Natural killer cell treated with Interleukin-12 subunit alpha and Interleukin-12 subunit beta and Interleukin-15 and Interleukin-18, amount 100 ng/mL, for 72 hours (primary cell): ENCODE results near the gene B3GALT6. TPM values are rescaled to one million over a fixed set of nuclear protein-coding genes. Genes with fewer than 3 reads are reported as not detected.

Source experiments
- ATAC-seq, 2 donors: fragments of 150-1000 bp; cut with Tn5 transposase in 1 of 2; sonication (Bioruptor Pico), chemical (Tn5 transposase) in 1 of 2; 2 replicates each; pipeline ENCODE4 v1.10.0; 2021
- DNase-seq: peaks from one replicate; pipeline ENCODE4 v3.0.0; 2022; ENCODE audit warnings: low spot score
- H3K27ac Mint-ChIP-seq, 2 donors: 1 replicate in 1 of 2; 2 replicates in 1 of 2; pipeline ENCODE4 v1.8.0; 2022; ENCODE audit warnings: mixed read lengths in 2 of 2, mild to moderate bottlenecking in 1 of 2, moderate library complexity in 1 of 2
- H3K27me3 Mint-ChIP-seq, 2 donors: 1 replicate in 1 of 2; 2 replicates in 1 of 2; pipeline ENCODE4 v1.8.0; 2022; ENCODE audit warnings: mixed read lengths in 2 of 2
- H3K36me3 Mint-ChIP-seq: one replicate; pipeline ENCODE4 v1.8.0; 2022; ENCODE audit warnings: mixed read lengths
- H3K4me1 Mint-ChIP-seq, 2 donors: 1 replicate in 1 of 2; 2 replicates in 1 of 2; pipeline ENCODE4 v1.8.0; 2022; ENCODE audit warnings: low read depth in 2 of 2, mixed read lengths in 2 of 2, mild to moderate bottlenecking in 1 of 2
- H3K4me3 Mint-ChIP-seq: one replicate; pipeline ENCODE4 v1.8.0; 2022; ENCODE audit warnings: mixed read lengths
- H3K9me3 Mint-ChIP-seq: 2 replicates; pipeline ENCODE4 v1.8.0; 2022; ENCODE audit warnings: mixed read lengths
- total RNA-seq, 2 donors: library from RNA; stranded (reverse); gene quantifications; one replicate each; pipeline ENCODE4 v1.2.3, GENCODE V29; 2022

B3GALT6 gene
- total RNA-seq, 2 donors from 2014 or later, result 23.8 to 28.1 TPM

DNA sequence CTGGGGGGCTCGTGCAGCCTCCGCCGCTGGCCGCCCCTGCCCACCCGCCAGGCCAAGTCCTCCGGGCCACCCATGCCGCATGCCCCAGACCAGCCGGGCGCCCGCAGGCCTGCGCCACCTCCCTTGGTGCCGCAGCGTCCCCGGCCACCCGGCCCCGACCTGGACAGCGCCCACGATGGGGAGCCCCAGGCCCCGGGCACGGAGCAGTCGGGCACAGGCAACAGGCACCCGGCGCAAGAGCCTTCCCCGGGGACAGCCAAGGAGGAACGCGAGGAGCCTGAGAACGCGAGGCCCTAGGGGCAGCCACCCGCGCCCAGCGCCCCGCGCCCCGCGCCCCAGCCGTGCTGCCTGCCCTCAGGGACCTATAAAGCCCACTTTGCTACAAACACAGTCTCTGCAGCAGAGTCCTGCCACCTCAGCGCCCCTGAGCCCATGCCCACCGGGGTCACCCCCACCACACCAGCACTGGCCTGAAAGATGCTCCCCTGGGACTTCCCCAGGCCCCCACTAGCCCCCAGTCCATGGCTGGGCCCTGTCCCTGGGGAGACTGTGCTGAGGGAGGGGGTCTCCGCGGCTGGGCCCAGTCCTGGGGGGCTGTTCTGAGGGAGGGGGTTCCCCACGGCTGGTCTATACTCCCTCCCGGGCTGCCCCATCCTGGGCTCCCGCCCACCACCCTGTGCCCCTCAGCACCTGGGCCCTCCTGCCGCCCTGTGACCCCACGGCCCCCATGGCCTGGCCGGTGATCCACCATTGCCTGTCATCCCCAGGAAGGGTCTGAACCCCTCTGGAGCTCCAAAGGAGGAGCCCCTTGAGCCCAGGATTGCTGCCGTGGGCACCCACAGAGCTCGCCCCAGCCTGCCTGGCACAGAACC is 34.2 kb upstream of the B3GALT6 start:
- H3K4me1 Mint-ChIP-seq, result peaks cover 25 to 28% of the 10 kb centered on the region in 2 donors
- no peak for ATAC-seq
- peak overlapping the region in 1 of 2 donors; percentile 70 for H3K27ac Mint-ChIP-seq
- no peaks in the 10 kb centered on the region for H3K27me3 Mint-ChIP-seq
- peaks cover 7% of the 10 kb centered on the region for H3K9me3 Mint-ChIP-seq
- no peak overlapping the region for H3K4me3 Mint-ChIP-seq
- peak; percentile 58 for DNase-seq
- peaks cover 13% of the 10 kb centered on the region for H3K36me3 Mint-ChIP-seq

DNA sequence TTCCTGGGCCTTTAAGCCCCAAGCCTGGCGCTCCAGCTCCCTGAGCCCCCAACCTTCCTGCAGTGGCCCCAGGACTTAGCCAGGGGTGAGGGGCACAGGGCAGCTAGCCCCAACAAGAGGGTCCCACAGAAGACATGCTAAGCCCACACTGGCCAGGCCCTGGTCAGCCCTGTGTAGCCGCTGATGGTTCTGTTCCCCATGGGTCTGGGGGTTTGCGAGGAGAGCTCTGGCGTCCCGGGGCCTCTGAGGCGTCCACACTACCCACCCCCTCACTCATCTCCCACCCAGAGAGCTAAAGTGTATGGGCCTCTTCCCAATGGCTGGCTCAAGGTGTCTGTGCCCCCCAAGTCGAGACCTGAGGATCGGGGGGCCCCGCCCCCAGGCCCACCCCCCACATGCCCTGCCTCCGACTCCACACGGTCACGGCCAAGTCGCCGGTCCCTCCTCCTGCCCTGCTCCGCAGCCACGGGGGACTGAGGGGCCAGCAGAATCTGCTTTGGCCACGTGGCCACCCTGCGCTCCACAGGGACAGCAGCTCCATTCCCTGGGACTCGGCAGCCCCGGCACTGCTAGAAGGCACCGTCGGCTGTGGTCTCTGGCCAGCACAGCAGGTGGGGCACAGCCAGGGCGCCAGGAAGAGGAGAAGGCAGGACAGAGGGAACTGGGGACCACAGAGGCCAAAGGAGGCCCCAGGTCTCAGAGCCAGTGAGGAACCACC is 33.5 kb upstream of the B3GALT6 start:
- peaks cover 25 to 28% of the 10 kb centered on the region in 2 donors for H3K4me1 Mint-ChIP-seq
- peak overlapping the region in 1 of 2 donors; percentile 70 for H3K27ac Mint-ChIP-seq
- H3K4me3 Mint-ChIP-seq, result no peak overlapping the region
- H3K27me3 Mint-ChIP-seq, result no peaks in the 10 kb centered on the region
- H3K9me3 Mint-ChIP-seq, result peaks cover 7% of the 10 kb centered on the region
- DNase-seq, result peak; percentile 57
- H3K36me3 Mint-ChIP-seq, result peaks cover 13% of the 10 kb centered on the region
- no peak for ATAC-seq

DNA sequence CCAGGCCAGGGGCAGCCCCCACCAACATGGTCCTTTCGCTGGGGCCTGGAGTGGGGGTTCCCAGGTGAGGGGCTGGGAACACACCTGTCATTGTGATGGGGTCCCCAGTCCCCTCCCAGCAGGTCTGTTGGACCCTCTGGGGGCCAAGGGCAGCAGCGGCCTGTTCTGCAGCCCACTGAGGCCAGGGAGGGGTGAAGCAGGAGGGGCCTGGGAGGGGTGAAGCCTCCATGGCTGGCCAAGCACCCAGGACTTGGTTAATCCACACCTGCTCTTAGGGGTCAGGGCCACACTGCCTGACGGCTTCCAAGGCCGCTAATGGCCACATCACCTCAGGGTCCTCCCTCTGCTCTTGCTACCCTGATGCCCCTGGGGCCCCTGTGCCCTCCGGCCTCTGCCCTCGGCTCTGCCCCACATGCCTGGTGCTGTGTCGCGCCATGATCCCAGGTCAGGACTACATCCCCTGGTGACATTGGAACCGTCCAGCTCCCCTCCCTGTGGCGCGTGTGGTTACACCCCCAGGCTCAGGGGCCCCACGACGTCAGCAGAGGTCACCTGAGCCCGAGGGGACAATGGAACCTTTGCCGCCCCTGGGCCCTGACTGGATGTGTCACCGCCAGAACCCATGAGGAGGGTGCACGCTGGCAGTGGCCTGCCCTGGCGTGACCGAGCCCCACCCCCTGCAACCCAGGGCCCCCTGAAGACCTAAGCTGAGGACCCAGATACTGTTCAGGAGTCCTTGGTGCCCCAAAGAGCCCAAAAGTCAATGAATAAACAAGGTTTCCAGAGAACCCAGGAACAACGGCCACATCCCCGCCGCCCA is 32.7 kb upstream of the B3GALT6 start:
- Mint-ChIP-seq H3K9me3 (peaks cover 6% of the 10 kb centered on the region), H3K36me3 (peaks cover 11% of the 10 kb centered on the region), H3K27ac (peak overlapping the region; percentile 97 to 99), H3K4me1 (peaks cover 23 to 25% of the 10 kb centered on the region in 2 donors), H3K4me3 (no peak overlapping the region), H3K27me3 (no peaks in the 10 kb centered on the region)
- ATAC-seq (no peak), DNase-seq (peak; percentile 56)

DNA sequence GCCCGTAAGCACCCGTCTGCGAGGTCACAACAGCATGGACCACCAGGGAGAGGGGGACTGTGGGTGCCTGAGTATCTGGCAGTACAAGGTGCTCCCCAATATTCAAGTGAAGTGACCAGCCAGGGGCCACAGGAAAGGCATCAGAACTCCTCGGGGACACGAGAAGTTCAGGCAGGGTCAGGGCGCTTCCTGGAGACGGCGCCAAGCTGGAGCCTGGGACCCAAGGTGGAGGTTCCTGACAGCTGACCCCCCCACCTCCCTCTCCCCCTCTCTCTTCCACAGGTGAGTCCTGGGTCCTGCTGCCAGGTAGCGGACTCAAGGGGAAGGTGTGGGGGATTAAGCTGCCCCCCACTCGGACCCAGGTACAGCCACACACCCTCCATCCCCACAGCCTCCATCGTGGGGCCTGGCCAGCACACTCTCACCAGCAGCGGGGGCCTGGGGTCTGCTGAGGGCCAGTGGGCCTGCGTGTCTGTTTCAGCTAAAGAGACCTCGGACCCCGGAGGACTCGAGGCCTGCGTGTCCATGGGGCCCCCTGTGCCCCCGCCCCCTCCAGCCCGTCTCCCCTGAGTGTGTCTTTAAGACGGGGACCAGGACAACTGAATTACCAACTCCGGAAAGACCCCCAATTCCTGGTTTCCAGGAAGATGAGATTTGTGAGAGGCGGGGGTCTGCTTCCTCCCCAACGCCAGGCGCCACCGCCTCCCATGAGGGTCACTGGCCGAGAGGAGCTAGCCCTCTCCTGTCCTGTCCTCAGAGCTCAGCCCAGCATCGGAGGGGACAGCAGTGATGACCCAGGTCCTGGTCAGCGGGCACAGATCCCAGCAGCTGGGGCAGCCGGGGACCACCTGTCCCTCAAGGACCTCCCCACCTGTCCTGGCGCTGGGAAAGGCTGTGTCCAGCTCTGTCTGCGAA is 31.8 kb upstream of the B3GALT6 start:
- Mint-ChIP-seq H3K9me3 (no peaks in the 10 kb centered on the region), H3K4me1 (peaks cover 14 to 17% of the 10 kb centered on the region in 2 donors), H3K36me3 (peaks cover 2% of the 10 kb centered on the region), H3K27ac (peak overlapping the region; percentile 97 to 99), H3K4me3 (peak overlapping the region; percentile 73), H3K27me3 (no peaks in the 10 kb centered on the region)
- DNase-seq (peak; percentile 59), ATAC-seq (no peak)

DNA sequence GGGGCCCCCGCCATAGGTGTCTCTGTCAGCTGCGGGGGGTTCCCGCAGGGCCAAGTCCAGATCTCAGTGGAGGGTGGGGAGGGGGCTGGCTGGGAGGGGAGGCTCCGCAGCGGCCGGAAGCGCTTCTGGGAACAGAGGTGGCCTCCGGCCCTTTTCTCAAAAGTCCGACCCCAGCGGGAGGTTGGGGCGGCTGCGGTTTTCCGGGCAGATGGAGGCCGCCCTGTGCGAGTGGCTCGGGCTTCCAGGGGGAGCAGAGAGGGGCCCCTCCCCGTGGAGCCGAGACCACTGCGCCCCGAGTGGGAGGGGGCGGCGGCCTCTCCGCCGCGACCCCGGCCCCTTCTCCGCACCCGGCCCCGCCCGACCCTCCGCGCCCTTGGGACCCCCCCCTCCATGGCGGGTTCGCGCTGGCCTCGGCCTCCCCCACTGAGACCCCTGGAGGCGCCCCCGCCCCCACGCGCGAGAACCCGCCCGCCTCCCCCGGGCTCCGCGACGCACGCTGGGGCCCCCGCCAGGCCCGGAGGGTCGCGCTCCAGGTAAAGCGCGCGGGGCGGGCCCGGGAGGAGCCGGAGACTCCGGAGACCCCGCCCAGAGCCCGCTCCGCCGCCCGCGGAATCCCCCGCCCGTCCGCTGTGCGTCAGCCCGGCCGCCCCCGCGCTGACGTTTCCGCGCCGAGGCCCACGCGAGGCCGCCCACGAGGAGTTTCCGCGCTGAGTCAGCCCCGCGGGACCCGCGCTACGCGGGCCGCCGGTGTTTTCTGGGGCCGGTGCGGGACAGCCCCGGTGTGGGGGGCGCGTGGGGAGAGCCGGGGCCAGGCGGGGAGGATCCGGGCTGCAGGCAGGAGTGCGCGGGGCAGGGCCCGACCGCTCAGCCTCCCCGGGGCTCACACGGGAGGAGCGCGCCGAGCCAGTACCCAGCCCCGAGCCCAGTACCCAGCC is 30.9 kb upstream of the B3GALT6 start:
- Mint-ChIP-seq H3K9me3 (no peaks in the 10 kb centered on the region), H3K4me3 (peak overlapping the region; percentile 73), H3K27me3 (no peaks in the 10 kb centered on the region), H3K36me3 (no peaks in the 10 kb centered on the region), H3K4me1 (peaks cover 9 to 15% of the 10 kb centered on the region in 2 donors), H3K27ac (peak overlapping the region; percentile 97 to 99)
- DNase-seq (peak; percentile 96), ATAC-seq (peak; percentile 87 to 89)

DNA sequence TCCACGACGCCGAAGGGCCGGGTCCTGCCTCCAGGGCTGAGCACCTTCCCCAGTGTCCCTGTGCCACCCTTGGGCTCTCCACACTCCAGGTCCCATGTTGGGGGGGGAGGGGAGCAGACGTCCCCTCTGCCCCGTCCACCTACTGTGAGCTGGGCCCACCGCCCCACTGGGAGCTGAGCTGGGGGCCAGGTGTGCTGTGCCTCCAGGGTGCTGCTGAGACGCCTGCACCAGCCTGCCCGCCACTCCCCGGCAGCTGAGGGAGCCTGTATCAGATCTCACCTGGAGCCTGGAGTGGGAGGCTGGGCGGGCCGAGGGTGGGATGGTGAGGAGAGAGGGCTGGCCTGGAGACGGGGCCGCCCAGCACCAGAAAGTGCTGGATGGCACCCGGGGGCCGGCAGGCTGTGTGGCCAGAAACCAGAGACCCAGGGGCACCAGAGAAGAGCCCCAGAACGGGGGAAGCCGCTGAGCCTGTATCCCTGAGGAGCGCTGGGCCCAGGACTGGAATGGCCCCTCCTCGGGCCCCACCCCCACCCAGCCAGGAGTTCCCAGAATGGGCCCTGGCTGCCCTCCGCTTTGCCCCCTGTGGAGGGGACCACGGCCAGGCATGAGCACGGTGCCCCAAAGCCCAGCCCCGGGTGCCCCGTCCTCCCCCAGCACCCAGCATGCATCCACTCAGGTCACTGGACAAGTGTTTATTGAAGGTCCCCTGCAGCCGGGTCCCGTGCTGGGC is 29.0 kb upstream of the B3GALT6 start:
- DNase-seq, result no peak
- Mint-ChIP-seq H3K4me1 (peaks cover 8 to 15% of the 10 kb centered on the region in 2 donors), H3K4me3 (no peak overlapping the region)

DNA sequence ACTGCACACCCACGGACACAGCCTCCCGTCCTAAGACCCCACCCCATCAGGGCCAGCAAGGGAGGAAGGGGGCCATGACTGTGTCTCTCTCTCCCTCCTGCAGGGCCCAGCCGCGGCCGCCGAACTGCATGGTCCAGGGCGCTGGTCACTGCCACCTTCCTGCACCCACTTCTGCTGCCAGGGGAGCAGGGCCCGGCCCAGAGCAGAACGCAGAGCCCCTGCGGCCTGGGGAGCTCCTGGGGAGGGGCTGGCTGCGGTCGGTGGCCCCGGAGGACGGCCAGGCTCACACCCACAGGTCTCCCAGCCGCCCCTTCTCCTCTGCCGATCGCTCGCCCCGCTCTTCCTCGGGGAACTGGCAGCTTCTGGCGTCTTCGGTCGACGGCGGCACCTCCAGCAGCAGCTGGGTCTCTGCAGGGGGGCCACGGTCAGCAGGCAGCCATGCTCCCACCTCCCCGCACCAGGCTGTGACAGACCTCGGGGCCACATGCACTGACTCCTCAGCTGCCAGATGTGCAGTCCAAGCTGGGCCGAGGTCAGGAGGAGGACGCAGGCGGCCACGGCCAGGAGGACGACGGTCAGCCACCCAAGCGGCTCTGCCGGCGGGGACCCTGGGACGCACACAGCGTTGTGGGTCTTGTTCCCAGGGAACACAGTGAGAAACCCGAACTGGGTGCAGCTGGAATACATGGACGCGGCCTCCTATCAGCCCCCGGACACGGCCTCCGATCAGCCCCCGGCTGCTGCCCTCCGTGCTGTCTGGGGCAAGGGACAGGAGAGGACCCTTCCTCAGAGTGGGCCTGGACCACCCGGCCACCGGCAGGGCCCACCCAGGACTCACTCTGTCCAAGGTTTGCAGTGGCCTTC is 28.2 kb upstream of the B3GALT6 start:
- no peak for ATAC-seq
- no peak for DNase-seq
- no peaks in the 10 kb centered on the region for H3K36me3 Mint-ChIP-seq
- no peaks in the 10 kb centered on the region for H3K9me3 Mint-ChIP-seq
- peak overlapping the region; percentile 39 for H3K4me3 Mint-ChIP-seq
- no peaks in the 10 kb centered on the region for H3K27me3 Mint-ChIP-seq
- peaks cover 15 to 20% of the 10 kb centered on the region in 2 donors for H3K4me1 Mint-ChIP-seq
- peak overlapping the region in 1 of 2 donors; percentile 76 for H3K27ac Mint-ChIP-seq

More for the DNA sequence above, 29.0 kb upstream of the B3GALT6 start:
- no peak for ATAC-seq
- Mint-ChIP-seq H3K27me3 (no peaks in the 10 kb centered on the region), H3K27ac (peak overlapping the region in 1 of 2 donors; percentile 76), H3K9me3 (no peaks in the 10 kb centered on the region), H3K36me3 (no peaks in the 10 kb centered on the region)

DNA sequence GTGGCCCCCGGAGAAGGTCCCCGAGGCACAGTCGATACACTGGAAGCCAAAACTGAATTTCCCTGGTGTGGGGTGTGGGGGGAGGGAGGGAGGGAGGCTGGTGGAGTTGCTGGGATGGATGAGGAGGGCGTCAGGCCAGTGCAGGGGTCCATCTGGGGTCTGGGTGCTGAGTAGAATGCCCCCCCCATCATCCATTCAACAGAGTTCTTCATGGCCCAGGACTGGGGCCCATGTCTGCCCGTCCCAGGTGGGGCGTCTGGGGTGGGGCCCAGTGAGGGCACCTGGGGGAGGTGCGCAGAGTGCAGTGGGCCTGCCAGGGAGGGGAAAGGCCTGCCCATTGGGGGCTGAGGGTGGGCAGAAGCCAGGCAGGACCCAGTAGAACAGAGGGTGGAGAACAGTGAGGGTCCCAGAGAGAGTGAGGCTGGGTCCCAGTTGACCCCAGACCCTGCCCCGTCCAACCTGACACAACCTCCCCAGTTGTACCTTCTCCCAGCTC is 27.6 kb upstream of the B3GALT6 start:
- H3K27ac Mint-ChIP-seq, result peak overlapping the region; percentile 50 to 76
- H3K4me1 Mint-ChIP-seq, result peaks cover 15 to 24% of the 10 kb centered on the region in 2 donors
- no peaks in the 10 kb centered on the region for H3K27me3 Mint-ChIP-seq
- no peaks in the 10 kb centered on the region for H3K36me3 Mint-ChIP-seq
- peak overlapping the region; percentile 39 for H3K4me3 Mint-ChIP-seq
- no peak for ATAC-seq
- H3K9me3 Mint-ChIP-seq, result no peaks in the 10 kb centered on the region
- DNase-seq, result no peak

DNA sequence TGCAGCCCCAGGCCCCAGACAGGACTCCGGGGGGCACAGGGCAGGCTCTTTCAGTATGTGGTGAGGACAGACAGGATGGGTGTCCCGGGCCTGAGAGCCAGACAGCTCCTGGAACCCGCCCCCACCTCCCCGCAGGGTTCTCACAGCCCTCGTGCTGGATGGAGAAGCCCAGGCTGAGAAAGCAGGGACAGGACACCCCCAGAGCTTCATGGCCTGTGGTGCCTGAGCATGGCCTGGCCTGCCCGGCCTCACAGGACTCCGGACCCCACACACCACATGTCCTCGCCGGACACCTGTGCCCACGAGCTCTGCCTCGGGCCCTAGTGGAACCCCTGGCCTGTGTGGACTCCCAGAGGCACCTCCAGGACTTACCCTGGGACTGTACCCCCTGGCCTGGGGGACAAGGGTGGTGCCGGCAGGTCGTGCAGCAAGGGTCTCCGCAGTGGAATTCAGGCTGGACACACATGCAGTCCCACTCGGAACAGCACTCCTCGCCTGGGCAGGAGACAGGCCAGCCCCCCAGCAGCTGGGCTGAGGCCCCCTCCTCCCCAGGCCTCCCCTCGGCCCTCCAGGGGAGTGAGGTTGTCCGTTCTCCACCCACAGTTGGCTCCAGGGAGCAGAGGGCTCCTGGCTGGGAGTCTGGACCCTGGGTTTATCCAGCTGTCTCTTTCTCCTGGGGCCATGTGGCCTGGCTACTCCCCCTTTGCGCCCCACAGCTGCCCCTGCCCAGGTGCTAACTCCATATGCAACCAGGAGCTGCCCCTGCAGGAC is 26.9 kb upstream of the B3GALT6 start:
- Mint-ChIP-seq H3K9me3 (no peaks in the 10 kb centered on the region), H3K4me3 (peak overlapping the region; percentile 78), H3K27me3 (no peaks in the 10 kb centered on the region), H3K36me3 (no peaks in the 10 kb centered on the region), H3K27ac (peak overlapping the region; percentile 50 to 76), H3K4me1 (peaks cover 15 to 27% of the 10 kb centered on the region in 2 donors)
- ATAC-seq (no peak), DNase-seq (no peak)

DNA sequence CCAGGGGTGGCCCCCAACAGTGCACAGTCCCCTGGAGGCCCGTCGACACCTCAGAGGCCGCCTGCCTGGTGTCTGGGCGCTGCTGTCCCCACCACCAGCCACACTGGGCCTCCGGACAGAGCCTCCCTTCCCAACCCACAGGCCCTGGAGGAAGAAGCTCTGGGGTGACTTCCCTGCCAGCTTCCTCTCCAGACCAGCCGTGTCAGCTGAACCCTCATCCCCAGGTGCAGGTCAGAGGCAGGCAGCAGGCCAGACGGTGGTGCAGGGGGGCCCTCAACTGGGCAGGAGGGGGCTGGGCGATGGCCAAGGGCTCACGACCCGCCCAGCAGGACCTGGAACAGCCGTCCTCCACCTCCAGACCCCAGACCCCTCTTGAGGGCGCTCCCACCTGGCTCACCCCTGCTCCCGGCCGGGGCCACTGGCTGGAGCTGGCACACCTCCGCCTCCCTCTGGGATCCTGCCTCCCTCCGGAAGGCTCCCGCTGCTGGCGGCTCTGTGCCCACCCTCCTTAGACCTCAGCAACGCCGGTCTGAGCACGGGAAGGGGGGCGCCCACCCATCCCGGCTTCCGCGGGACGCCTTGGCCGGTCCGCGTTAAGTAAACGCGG is 26.2 kb upstream of the B3GALT6 start:
- H3K27me3 Mint-ChIP-seq, result no peaks in the 10 kb centered on the region
- H3K4me3 Mint-ChIP-seq, result peak overlapping the region; percentile 78
- H3K27ac Mint-ChIP-seq, result peak overlapping the region; percentile 50 to 76
- H3K9me3 Mint-ChIP-seq, result no peaks in the 10 kb centered on the region
- DNase-seq, result no peak
- no peak for ATAC-seq
- H3K36me3 Mint-ChIP-seq, result no peaks in the 10 kb centered on the region
- peaks cover 10 to 24% of the 10 kb centered on the region in 2 donors for H3K4me1 Mint-ChIP-seq
